ENCODE data around the gene EIF2B5.

The EIF2B5 gene

GRCh38 chr3:184177767-184178306, 42.7 kb downstream of the EIF2B5 start:
- no peak for TF ChIP-seq FOXM1 (IDR thresholded peaks at IDR 0.05; ENCODE audit: borderline replicate concordance, low read depth)
- TF ChIP-seq RAD21 (IDR thresholded peaks at IDR 0.05; ENCODE audit: low read depth): no peak
- TF ChIP-seq, protein P1, sequence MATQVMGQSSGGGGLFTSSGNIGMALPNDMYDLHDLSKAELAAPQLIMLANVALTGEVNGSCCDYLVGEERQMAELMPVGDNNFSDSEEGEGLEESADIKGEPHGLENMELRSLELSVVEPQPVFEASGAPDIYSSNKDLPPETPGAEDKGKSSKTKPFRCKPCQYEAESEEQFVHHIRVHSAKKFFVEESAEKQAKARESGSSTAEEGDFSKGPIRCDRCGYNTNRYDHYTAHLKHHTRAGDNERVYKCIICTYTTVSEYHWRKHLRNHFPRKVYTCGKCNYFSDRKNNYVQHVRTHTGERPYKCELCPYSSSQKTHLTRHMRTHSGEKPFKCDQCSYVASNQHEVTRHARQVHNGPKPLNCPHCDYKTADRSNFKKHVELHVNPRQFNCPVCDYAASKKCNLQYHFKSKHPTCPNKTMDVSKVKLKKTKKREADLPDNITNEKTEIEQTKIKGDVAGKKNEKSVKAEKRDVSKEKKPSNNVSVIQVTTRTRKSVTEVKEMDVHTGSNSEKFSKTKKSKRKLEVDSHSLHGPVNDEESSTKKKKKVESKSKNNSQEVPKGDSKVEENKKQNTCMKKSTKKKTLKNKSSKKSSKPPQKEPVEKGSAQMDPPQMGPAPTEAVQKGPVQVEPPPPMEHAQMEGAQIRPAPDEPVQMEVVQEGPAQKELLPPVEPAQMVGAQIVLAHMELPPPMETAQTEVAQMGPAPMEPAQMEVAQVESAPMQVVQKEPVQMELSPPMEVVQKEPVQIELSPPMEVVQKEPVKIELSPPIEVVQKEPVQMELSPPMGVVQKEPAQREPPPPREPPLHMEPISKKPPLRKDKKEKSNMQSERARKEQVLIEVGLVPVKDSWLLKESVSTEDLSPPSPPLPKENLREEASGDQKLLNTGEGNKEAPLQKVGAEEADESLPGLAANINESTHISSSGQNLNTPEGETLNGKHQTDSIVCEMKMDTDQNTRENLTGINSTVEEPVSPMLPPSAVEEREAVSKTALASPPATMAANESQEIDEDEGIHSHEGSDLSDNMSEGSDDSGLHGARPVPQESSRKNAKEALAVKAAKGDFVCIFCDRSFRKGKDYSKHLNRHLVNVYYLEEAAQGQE (IDR thresholded peaks at IDR 0.05; ENCODE audit: low read depth): no peak
- TF ChIP-seq MAX (IDR thresholded peaks at IDR 0.05): no peak
- TF ChIP-seq CEBPB (IDR thresholded peaks at IDR 0.05): no peak

DNA sequence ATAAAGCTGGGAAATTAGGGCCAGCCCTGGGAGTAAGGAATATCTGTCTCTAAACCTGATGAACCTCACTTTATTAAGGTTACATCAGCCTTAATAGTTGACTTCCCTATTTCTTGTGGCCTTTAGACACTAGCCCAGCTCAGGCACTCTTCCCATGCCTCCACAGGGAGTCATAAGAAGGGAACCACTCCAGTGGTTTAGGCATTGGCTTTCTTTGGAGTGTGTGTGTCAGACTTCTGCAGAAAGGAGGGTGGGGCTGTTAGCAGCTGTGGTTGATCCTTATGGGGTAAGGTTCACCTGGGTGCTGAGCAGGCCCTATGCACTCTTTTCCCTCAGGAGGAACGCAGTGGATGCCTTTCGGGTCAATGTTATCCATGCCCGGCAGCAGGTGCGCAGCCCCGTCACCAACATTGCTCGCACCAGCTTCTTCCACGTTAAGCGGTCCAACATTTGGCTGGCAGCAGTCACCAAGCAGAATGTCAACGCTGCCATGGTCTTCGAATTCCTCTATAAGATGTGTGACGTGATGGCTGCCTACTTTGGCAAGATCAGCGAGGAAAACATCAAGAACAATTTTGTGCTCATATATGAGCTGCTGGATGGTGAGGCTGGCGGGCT, 43.5 kb downstream of the EIF2B5 start:
- no peak for TF ChIP-seq FOXM1 (IDR thresholded peaks at IDR 0.05; ENCODE audit: borderline replicate concordance, low read depth)
- TF ChIP-seq EGR1 (IDR thresholded peaks at IDR 0.05): no peak
- no peak for TF ChIP-seq TAF1 (IDR thresholded peaks at IDR 0.05; ENCODE audit: low read depth)
- no peak for TF ChIP-seq TCF12 (IDR thresholded peaks at IDR 0.05; ENCODE audit: low read depth)
- no peak for TF ChIP-seq RAD21 (IDR thresholded peaks at IDR 0.05; ENCODE audit: low read depth)
- TF ChIP-seq MAX (IDR thresholded peaks at IDR 0.05): no peak
- TF ChIP-seq EP300 (IDR thresholded peaks at IDR 0.05; ENCODE audit: borderline replicate concordance): no peak
- no peak for TF ChIP-seq YY1 (IDR thresholded peaks at IDR 0.05; ENCODE audit: low read depth)
- no peak for TF ChIP-seq NFIC (IDR thresholded peaks at IDR 0.05)
- TF ChIP-seq CREB1 (IDR thresholded peaks at IDR 0.05; ENCODE audit: low read depth): no peak
- no peak for TF ChIP-seq ZBTB7A (IDR thresholded peaks at IDR 0.05; ENCODE audit: low read depth)
- TF ChIP-seq, protein P2, sequence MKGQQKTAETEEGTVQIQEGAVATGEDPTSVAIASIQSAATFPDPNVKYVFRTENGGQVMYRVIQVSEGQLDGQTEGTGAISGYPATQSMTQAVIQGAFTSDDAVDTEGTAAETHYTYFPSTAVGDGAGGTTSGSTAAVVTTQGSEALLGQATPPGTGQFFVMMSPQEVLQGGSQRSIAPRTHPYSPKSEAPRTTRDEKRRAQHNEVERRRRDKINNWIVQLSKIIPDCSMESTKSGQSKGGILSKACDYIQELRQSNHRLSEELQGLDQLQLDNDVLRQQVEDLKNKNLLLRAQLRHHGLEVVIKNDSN (IDR thresholded peaks at IDR 0.05): no peak
- no peak for TF ChIP-seq TEAD4 (IDR thresholded peaks at IDR 0.05)

GRCh38 chr3:184180165-184180564, 45.0 kb downstream of the EIF2B5 start:
- TF ChIP-seq, protein P2 (IDR thresholded peaks at IDR 0.05): no peak
- TF ChIP-seq YY1 (IDR thresholded peaks at IDR 0.05; ENCODE audit: low read depth) (no peak), TCF12 (IDR thresholded peaks at IDR 0.05; ENCODE audit: low read depth) (no peak), TEAD4 (IDR thresholded peaks at IDR 0.05) (no peak), CEBPB (IDR thresholded peaks at IDR 0.05) (no peak), RAD21 (IDR thresholded peaks at IDR 0.05; ENCODE audit: low read depth) (no peak), ZBTB7A (IDR thresholded peaks at IDR 0.05; ENCODE audit: low read depth) (no peak), EGR1 (IDR thresholded peaks at IDR 0.05) (no peak), MAX (IDR thresholded peaks at IDR 0.05) (no peak), EP300 (IDR thresholded peaks at IDR 0.05; ENCODE audit: borderline replicate concordance) (no peak), NFIC (IDR thresholded peaks at IDR 0.05) (no peak), FOXM1 (IDR thresholded peaks at IDR 0.05; ENCODE audit: borderline replicate concordance, low read depth) (no peak), CREB1 (IDR thresholded peaks at IDR 0.05; ENCODE audit: low read depth) (no peak), TAF1 (IDR thresholded peaks at IDR 0.05; ENCODE audit: low read depth) (no peak)
- TF ChIP-seq, protein P1 (IDR thresholded peaks at IDR 0.05; ENCODE audit: low read depth): no peak

- TF ChIP-seq, protein P1 (IDR thresholded peaks at IDR 0.05; ENCODE audit: low read depth): no peak
- no peak for TF ChIP-seq TEAD4 (IDR thresholded peaks at IDR 0.05)
- no peak for TF ChIP-seq TAF1 (IDR thresholded peaks at IDR 0.05; ENCODE audit: low read depth)
- TF ChIP-seq YY1 (IDR thresholded peaks at IDR 0.05; ENCODE audit: low read depth): no peak
- TF ChIP-seq NFIC (IDR thresholded peaks at IDR 0.05): no peak
- no peak for TF ChIP-seq EP300 (IDR thresholded peaks at IDR 0.05; ENCODE audit: borderline replicate concordance)
- no peak for TF ChIP-seq MAX (IDR thresholded peaks at IDR 0.05)
- TF ChIP-seq EGR1 (IDR thresholded peaks at IDR 0.05): no peak
- no peak for TF ChIP-seq CREB1 (IDR thresholded peaks at IDR 0.05; ENCODE audit: low read depth)
- TF ChIP-seq CEBPB (IDR thresholded peaks at IDR 0.05): no peak
- no peak for TF ChIP-seq FOXM1 (IDR thresholded peaks at IDR 0.05; ENCODE audit: borderline replicate concordance, low read depth)
- TF ChIP-seq ZBTB7A (IDR thresholded peaks at IDR 0.05; ENCODE audit: low read depth): no peak
- TF ChIP-seq, protein P2 (IDR thresholded peaks at IDR 0.05): no peak
- TF ChIP-seq TCF12 (IDR thresholded peaks at IDR 0.05; ENCODE audit: low read depth): no peak
Measured at GRCh38 chr3:184181596-184181995, 46.4 kb downstream of the EIF2B5 start.

Data from Ishikawa (cell line).